NCI-H510A (cell line): Measurements from ENCODE around the gene TMEM256.

Experiments used
- DNase-seq: peaks from one replicate; lab custom pipeline; 2025; lab: John Stamatoyannopoulos, UW

Gene TMEM256

DNA sequence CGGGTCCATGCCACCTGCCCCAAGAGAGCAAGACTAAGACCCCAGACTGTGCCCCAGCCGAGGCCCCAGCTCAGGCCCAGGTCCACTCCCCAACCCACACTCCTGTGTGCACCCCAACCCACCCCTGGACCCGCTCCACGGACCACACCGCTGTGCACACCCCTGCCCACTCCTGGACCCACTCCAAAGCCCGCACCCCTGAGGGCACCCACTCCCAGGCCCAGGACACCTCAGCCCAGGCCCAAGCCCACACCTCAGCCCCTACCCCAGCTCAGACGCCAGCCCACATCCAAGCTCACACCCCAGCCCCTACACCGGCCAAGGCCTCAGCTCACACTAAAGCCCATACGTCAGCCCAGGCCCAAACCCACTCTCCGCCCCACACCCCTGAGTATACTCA, 25.8 kb upstream of the TMEM256 start:
- no peak for DNase-seq

DNA sequence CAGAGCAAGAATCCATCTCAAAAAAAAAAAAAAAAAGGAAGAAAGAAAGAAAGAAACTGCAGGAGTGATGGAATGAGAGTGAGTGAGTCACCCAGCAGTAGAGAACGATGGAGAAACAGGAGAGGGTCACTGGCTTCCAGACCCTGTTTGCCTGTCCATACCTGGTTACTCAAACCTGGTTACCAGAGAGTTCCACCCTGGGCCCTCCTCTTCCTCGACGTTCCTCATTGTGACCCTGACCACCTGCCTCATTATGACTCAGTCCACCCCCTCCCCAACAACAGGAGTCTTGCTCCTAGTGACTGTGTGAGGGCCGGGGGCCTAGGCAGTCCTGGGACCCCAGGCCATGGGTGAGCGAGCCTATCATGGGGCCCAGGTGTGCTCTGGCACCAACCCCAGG, 24.7 kb upstream of the TMEM256 start, which contains the start of gene SPEM3:
TSS of gene SPEM3 (plus strand) at position 301 of the 400 bp plus-strand sequence. CDS start at position 347, 46 bp downstream.
- DNase-seq, result no peak

DNA sequence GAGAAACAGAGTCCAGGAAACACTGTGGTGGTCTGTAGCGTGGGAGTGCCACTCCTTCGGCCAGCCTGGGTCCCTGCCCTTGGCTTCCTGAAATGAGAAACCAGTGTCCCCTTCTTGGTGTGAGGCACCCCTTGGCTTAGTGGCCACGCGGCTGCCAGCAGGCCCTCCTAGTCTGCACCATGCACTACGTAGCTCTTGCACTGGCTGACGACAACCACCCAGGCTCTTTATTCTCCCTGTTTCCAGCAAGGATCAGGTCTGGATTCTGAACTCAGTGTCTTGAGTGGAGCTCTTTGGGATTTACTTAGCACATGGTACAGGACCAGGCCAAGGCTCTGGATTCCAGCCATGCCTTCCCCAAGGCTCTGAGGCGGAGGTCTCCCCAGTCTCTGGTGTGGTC, 23.7 kb upstream of the TMEM256 start:
- no peak for DNase-seq

DNA sequence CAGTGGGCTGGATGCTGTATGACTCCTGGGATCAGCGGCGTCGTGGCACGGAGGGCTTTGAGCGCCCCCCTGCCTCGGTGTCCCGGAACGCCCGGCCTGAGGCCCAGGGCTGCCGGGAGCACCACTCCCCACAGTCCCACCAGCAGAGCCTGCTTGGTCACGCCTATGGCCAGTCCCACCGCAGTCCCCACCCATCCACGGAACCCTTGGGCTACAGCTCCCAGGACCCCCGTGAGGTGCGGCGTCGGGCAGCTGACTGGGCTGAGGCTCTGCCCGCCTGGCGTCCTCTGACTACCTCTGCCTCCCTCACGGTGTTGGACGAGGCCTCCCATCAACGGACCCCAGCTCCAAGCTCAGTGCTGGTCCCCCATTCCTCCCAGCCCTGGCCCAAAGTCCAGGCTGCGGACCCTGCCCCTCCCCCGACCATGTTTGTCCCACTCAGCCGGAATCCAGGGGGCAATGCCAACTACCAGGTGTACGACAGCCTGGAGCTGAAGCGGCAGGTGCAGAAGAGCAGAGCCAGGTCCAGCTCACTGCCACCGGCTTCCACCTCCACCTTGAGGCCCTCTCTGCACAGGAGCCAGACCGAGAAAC, 23.1 kb upstream of the TMEM256 start:
- no peak for DNase-seq

DNA sequence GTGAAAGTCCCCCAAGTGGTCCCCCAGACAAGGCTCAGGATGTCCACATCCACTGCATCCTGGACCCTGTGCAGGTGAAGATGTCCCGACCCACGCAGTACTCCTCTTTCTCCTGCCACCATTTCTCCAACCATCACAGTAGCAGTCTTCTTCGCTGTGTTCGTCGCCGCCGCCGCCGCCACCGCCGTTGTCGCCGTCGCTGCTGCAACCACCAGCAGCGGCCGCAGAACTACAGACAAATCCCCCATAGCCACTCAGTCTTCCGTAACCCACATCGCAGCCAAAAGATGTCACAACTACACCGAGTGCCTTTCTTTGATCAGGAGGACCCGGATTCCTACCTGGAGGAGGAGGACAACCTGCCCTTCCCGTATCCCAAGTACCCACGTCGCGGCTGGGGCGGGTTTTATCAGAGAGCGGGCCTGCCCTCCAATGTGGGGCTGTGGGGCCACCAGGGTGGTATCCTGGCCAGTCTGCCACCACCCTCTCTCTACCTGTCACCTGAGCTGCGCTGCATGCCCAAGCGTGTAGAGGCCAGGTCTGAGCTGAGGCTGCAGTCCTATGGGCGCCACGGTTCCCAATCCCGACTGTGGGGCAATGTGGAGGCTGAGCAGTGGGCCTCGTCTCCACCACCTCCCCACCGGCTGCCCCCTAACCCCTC, 22.4 kb upstream of the TMEM256 start:
- DNase-seq, result no peak

DNA sequence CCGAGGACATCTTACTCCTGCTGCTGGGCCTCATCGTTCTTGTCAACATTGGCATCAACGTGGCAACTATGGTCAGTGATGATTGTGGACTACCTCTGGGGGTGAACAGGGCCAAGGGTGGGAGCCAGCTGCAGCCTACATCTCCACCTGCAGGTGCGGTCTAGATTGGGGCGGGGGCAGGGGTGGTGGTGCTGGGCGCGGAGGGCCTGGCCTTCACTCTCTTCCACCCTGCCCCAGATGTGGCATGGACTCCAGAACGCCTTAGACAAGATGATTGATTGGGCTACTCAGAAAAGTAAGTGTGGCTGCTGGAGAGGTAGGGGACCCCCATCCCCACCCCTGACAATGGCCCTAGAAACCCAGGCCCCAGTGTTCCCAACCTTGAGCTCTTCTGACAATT, 21.9 kb upstream of the TMEM256 start:
- no peak for DNase-seq

DNA sequence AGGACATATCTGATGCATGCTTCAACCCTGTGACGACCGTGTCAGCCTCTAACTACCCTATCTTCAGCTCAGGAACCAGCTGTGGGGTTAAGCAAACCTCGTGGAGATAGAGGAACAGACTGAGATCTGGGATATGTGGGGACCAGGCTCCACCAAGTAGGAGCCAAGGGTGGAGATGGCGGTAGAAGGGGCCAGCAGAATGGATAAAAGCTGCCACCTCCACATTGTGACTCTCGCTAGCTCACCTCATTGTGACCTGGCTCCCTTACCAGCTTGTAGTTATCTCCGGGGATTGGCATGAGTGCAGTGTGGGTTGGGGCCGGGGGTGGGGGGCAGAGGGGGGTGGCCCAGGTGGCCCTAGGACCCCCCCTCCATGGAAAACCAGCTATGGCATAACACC, 21.4 kb upstream of the TMEM256 start, which contains the start of gene SPEM2:
TSS of gene SPEM2 (plus strand) at position 301 of the 400 bp plus-strand sequence. CDS start at position 374, 73 bp downstream.
- no peak for DNase-seq

DNA sequence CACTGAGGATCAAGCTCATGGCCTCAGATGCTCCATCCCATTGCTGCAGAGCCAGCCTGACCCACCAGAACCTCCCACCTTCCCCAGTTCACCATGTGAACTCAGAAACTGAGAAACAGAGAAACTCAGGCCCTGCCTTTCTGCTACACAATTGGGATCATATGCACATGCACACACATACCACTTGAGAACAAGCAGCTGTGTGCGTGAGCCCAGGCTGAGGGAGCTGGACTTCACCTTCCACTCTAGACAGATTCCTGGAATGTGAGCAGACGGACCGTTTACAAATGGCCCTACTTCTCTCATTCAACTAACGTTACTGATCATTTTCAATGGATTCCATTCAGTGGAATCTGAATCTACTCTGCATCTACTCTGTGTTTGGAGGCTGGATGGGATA, 19.8 kb upstream of the TMEM256 start:
- DNase-seq, result peak; percentile 5

DNA sequence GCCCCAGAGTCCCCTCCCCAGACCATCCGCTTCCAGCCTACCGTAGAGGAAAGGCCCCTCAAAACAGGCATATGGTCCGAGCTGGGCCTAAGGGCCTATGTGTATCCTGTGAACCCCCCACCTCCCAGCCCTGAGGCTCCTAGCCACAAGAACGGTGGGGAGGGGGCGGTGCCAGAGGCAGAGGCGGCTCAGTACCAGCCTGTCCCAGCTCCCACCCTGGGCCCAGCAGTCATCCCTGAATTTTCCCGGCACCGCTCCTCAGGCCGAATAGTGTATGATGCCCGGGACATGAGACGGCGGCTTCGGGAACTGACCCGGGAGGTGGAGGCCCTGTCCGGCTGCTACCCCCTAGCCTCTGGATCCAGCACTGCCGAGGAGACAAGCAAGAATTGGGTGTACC, 17.3 kb upstream of the TMEM256 start:
- no peak for DNase-seq

DNA sequence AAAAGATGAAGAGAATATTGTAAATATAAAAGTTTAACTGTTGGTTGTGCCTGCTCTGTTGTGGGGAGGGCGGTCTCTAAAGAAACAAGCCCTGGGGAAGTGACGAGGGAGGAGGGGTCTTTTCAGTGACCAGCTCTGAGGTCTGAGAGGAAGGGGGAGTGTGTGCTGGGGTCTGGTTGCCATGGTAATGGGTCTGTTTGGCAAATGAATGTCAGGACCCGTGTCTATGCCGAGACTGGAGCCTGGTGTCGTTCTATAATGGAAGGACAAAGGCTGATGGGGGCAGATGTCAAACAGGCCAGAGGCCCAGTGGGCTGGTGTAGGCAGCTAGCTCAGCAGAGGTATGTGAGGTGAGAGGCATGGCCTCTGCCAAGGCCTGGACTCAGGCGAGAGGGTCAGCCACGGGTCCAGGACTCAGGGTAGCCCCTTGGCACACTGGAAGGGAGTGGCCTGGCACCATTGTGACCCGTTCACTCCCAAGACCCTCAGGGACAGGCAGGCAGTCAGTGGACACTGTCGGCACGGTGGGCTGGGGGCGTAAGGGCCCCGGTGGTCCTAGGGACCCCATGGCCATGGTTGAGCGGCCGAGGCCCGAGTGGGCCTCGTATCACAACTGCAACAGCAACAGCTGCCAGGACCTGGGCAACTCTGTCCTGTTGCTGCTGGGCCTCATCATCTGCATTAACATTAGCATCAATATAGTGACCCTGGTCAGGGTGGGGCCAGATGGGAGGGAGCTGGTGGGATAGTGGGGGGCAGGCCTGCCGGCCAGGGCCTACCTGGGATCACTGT, 16.1 kb upstream of the TMEM256 start, which contains the start of gene SPEM1:
TSS of gene SPEM1 (plus strand) at position 506 of the 792 bp plus-strand sequence. CDS start at position 567, 61 bp downstream.
- DNase-seq, result no peak

DNA sequence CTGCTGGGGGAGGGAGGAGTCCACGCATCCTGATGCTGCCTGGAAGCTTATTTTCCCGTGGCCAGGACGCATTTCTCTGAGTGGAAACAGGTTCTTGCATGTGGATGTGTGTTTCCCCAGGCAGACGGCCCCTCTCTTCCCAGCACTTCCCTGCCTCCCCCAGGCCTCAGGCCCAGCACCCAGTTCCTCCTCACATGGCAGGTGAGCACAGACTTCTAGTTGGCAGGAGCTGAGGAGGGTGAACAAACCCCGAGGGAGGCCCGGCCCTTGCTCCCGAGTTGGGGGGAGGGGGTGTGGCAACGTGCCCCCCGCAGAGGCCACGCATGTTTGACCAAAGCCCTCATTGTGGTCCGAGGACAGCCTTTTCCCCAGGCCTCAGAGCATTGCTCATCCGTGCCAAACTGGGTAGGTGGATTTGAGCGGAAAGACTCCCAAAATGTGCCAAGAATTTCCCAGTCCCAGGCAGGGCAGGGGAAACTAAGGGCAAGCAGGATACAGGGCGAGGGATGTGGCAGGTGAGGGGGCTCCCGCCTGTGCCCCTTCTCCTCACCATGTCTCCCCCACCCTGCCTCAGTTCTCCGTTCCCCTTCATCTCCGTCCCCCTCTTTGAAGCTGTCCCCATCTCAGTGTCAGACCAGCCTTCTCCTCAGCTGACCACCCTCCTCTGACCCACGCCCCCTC, 14.7 kb upstream of the TMEM256 start:
- no peak for DNase-seq

DNA sequence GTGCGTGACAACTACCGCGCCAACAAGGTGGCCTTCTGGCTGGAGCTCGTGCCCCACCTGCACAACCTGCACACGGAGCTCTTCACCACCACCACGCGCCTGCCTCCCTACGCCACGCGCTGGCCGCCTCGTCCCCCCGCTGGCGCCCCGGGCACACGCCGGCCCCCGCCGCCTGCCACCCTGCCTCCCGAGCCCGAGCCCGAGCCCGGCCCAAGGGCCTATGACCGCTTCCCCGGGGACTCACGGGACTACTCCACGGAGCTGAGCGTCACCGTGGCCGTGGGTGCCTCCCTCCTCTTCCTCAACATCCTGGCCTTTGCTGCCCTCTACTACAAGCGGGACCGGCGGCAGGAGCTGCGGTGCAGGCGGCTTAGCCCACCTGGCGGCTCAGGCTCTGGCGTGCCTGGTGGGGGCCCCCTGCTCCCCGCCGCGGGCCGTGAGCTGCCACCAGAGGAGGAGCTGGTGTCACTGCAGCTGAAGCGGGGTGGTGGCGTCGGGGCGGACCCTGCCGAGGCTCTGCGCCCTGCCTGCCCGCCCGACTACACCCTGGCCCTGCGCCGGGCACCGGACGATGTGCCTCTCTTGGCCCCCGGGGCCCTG, 13.3 kb upstream of the TMEM256 start:
- no peak for DNase-seq

DNA sequence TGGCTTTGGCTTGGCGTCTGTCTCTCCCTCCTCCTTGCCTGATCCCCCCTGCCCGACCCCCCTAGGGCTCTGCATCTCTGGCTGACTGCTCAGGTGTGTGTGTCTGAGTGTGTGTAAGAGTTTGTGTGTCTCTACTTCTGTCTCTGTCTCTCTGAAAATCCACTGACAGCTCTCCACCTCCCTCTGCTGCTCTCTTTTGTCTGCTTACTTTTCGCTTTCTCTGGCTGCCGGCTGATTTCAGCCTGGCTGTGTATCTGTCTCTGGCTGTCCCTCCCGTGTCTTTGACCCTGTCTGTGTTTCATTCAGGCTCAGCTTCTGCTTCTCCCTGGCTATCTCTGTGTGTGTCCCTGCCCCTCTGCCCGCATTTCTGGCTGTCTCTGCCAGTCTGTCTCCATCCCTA, 12.4 kb upstream of the TMEM256 start:
- DNase-seq, result no peak

DNA sequence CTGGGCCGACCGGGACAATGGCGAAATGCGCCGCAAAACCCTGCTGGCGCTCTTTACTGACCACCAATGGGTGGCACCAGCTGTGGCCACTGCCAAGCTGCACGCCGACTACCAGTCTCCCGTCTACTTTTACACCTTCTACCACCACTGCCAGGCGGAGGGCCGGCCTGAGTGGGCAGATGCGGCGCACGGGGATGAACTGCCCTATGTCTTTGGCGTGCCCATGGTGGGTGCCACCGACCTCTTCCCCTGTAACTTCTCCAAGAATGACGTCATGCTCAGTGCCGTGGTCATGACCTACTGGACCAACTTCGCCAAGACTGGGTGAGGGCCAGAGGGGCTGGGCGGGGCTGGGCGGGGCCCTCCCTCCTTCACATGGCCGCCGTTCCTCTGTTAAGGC, 11.9 kb upstream of the TMEM256 start:
- no peak for DNase-seq

DNA sequence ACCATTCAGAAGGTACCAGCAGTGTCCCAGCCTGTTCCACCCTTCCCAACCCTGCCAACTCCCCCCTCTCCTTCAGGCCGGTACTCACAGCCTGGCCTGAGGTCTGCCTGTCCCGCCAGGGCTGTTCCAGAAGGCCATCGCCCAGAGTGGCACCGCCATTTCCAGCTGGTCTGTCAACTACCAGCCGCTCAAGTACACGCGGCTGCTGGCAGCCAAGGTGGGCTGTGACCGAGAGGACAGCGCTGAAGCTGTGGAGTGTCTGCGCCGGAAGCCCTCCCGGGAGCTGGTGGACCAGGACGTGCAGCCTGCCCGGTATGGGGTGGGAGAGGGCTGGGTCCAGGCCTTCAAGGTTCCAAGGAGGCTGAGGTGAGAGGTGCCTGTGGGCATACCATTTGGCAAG, 10.9 kb upstream of the TMEM256 start:
- DNase-seq, result no peak

DNA sequence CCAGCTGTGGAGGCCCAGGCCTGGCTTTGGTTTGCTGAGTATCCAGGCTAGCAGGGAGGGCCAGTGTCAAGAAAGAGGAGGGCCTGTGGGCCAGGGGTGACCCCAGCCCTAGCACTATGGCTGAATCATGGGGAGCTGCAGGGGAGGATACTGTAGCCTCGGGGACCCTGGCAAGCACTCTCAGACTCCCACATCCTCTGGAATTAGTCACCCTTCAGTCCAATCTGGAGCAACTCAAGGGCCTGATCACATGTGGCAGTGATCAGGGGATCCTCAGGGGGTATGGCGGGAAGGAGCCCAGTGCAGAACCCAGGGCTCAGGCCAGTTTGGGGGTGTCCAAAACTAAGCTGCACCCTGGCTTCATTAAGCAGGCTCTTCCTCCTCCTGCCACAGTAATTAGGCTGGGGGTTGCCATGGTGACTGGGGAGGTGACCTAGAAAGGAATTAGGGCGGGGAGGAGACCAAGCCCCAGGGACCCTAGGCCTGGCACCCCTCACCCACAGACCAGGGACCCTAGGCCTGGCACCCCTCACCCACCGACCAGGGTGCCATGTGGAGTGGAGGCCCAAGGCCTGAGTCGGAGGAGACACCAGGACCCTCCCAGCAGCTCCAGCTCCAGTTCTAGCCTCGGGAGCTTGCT, 9.6 kb upstream of the TMEM256 start:
- DNase-seq, result no peak

DNA sequence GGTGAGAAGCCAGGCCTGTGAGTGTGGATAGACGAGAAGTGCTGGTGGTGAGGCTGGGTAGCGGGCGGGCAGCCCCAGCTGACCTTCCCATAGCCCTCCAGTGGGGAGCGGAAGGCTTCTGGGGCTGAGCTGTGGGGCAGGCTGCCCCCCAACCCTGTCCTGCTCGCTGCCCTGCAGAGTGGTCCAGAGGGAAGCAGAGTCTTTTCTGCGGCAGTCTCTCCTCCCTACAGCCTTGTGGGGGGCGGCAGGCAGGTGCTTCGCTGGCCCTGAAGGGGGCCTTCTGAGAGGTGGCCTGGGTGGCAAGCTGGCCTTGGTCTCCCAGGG, 7.5 kb upstream of the TMEM256 start:
- DNase-seq, result no peak

DNA sequence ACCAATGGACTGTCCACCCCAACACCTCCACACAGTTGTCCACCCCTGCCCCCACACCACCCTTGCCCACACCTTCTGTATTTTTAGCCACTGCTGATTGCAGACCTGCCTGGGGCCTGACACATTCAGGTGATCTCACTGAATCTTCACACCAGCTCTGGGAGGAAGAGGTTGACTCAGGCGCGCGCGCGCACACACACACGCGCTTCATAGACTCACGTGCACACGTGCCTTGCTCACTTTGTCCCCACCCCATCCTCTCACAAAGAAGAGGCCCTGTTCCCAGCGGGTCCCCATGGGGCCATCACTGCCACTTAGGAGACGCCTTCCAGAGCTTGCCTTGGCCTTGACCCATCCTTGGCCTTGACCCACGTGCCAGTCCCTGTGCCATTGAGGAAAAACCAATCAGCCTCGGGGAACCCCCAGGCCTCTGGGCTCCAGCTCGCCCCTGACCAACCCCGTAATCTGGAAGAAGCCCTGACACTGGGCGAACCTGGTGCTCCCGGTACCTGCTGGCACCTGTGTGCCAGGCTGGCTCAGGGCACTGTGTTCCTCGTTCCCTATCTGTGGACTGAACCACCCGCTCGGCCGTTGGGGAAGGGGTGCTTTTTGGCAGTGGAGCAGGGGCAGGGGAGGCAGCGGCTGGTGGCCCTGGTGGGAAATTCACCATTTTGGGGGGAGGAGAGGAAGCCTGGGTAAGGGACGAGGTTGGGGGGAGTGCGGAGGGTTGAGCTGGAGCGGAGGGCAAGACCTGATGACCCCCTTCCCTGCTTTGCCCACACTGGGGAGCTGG, 6.9 kb upstream of the TMEM256 start:
- no peak for DNase-seq

DNA sequence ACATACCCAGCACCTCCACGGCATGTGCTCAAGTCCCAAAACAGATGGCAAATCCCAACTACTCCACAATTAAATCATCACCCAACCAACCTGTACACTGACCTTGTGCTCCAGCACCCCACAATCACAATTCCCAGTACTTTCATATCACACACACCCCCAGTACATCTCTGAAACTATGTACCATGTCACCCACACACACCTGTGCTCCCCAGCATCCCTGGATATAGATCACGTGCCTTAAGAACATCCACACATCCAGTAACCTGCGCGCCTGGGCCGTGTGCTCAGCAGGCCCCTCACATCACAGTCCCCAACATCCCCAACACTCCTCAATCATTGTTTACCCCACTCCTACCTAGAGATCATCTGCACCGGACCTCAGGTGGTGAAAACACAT, 5.8 kb upstream of the TMEM256 start:
- DNase-seq, result no peak

DNA sequence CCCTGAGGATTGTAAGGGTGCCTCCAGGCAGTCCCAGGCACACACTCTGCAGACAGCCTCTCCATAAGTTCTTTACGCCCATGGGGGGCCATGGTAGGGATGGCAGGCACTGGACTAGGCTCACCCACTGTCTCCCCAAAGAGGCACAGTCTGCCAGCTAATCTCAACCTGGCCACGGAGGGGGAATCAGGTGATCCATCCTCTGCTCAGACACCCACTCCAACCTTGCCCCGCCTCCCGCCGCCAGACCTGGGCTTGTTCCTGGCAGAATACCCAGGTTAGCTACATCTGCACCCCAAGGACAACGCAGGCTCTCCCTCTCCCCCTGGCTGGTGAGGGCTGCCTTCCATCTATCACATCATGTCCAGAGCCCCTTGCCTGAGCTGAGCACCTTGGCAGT, 5.0 kb upstream of the TMEM256 start:
- no peak for DNase-seq

DNA sequence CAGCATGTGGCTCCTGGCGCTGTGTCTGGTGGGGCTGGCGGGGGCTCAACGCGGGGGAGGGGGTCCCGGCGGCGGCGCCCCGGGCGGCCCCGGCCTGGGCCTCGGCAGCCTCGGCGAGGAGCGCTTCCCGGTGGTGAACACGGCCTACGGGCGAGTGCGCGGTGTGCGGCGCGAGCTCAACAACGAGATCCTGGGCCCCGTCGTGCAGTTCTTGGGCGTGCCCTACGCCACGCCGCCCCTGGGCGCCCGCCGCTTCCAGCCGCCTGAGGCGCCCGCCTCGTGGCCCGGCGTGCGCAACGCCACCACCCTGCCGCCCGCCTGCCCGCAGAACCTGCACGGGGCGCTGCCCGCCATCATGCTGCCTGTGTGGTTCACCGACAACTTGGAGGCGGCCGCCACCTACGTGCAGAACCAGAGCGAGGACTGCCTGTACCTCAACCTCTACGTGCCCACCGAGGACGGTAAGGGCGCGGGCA, 4.4 kb upstream of the TMEM256 start:
- no peak for DNase-seq
